GM21529 (cell line): ENCODE results near the gene SLC35D2.
"Not testable (repeated sequence)": the region's sequence is repeated elsewhere in the genome, so short reads cannot be mapped to it uniquely, and the experiment has no call there.

ENCODE experiments used
- ATAC-seq: cut with Tn5 transposase; IDR thresholded peaks from one replicate; pipeline ENCODE4 v1.9.1; 2021; ENCODE audit not compliant: unreplicated experiment

The SLC35D2 gene

DNA sequence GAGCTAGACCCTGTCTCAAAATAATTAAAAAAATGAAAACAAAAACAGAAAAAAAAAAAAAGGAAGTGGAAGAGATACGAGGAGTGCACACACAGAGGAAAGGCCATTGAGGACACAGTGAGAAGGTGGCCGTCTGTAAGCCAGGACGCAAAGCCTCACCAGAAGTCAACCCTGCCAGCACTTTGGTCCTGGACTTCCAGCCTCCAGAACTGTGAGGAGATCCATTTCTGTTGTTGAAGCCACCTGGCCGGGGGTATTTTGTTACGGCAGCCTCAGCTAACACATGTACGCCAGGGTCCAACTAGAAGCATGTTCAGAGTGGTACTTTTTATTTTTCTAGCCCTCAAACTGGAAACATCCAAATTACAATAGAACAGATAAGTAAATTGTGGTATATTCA is 21.8 kb downstream of the SLC35D2 start:
- ATAC-seq: no peak

DNA sequence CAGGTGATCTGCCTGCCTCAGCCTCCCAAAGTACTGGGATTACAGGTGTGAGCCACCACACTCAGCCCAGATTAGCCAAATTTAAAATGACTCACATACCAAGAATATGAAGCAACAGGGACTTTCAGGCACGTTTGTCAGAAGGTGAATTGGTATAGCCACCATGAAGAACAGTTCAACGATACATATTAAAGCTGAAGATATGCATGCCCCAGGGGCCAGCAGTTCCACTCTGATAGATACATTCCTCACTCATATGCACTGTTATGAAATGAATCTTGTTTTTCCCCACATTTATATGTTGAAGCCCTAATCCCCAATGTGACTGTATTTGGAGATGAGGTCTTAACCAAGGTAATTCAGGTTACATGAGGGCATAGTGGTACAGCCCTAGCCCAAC is 22.5 kb downstream of the SLC35D2 start:
- no peak for ATAC-seq

GRCh38 chr9:96360523-96360922 is 23.0 kb downstream of the SLC35D2 start:
- ATAC-seq: not testable (repeated sequence)

GRCh38 chr9:96350866-96351265 is 32.6 kb downstream of the SLC35D2 start:
- no peak for ATAC-seq

- ATAC-seq: no peak
Measured at GRCh38 chr9:96348261-96348660, 35.2 kb downstream of the SLC35D2 start.

DNA sequence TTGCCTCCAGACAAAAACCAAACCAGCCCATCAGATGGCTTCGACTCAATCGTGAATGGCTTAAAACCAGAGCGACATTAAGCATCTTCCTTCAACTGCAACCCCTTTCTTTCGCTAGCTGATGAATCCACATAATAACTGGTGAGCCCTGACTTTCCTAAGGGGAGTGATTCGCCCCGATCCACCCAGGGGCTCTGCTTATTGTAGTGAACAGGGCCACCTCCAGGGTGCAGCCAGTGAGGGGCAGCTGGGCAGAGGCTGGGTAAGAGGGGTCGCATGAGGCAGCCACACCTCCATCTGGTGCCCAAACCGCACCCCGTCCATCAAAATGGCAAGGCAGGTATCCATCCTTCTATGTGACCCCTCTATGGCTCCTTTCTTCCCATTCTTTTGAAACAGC is 38.0 kb downstream of the SLC35D2 start:
- no peak for ATAC-seq

GRCh38 chr9:96344458-96345180 is 38.9 kb downstream of the SLC35D2 start:
- no peak for ATAC-seq

GRCh38 chr9:96343515-96344360 is 39.8 kb downstream of the SLC35D2 start:
- no peak for ATAC-seq

DNA sequence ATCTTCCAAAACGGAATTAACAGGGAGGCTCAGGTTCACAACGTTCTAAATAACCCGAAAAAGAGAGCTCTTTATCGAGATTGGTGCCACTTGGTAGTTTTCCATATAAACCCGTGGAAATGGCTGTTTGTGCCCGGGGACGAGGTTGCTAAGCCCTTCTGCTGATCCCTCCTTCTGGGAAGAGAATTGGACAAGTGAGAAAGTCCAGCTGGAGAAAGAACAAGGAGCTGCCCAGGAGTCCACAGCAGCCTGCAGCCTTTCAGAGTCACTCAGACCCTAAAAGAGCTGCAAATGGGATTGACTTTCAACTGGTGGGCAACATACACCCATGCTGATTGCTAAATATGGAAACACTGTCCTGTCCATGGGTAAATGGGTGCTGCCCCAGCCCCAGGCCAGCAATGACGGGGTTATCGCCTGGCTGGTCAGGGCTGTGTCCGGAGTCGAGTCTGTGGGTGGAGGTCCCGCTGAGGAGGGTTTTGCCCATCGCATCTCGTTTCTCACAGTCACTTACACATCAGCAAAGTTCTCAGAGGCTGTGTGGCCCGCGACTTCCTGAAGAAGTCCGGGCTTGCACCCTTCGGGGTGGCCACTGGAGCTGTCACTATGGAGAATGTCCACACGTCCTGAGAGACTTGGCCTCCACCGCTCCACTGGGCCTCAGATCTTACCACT is 40.8 kb downstream of the SLC35D2 start:
- no peak for ATAC-seq

- ATAC-seq: no peak
Measured at GRCh38 chr9:96340707-96341106, 42.8 kb downstream of the SLC35D2 start.

GRCh38 chr9:96338299-96338698 is 45.2 kb downstream of the SLC35D2 start:
- ATAC-seq: no peak

DNA sequence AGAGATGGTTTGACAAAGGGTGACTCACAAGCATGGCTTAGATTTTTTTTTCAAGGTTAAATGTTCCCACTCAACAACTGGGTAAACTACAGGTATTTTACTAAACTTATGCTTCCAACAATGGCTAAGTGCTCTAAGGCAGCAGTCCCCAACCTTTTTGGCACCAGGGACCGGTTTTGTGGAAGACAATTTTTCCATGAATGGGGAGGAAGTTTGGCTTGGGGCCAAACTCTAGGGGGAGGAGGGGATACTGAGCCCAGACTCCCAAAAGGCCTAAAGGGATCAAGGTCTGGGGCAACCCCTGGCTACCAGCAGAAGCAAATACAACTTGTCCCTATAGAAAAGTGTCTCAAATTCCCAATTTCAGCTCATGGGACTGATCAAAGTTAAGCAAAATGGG is 49.6 kb downstream of the SLC35D2 start:
- ATAC-seq: no peak

- no peak for ATAC-seq
Measured at GRCh38 chr9:96331236-96331947, 52.1 kb downstream of the SLC35D2 start.

- no peak for ATAC-seq
Measured at GRCh38 chr9:96327694-96328352, 55.7 kb downstream of the SLC35D2 start.

GRCh38 chr9:96323169-96323568 is 60.3 kb downstream of the SLC35D2 start:
- ATAC-seq: no peak

DNA sequence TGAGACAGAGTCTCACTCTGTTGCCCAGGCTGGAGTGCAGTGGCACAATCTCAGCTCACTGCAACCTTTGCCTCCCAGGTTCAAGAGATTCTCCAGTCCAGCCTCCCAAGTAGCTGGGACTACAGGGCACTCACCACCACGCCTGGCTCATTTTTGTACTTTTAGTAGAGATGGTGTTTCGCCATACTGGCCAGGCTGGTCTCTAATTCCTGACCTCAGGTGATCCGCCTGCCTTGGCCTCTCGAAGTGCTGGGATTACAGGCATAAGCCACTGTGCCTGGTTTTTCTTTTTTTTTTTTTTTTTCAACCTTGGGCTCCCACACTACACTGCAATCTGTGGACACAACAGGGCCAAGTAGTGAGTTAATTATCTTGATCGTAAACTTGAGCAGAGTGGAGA is 60.8 kb downstream of the SLC35D2 start:
- ATAC-seq: not testable (repeated sequence)

GRCh38 chr9:96322210-96322609 is 61.3 kb downstream of the SLC35D2 start:
- not testable (repeated sequence) for ATAC-seq

- no peak for ATAC-seq
Measured at GRCh38 chr9:96321515-96321914, 62.0 kb downstream of the SLC35D2 start.

GRCh38 chr9:96320749-96321280 is 62.7 kb downstream of the SLC35D2 start:
- ATAC-seq: no peak

GRCh38 chr9:96318921-96319565 is 64.5 kb downstream of the SLC35D2 start:
- no peak for ATAC-seq
